ENCODE results near the gene SH3RF3. TPM values are rescaled to one million over a fixed set of nuclear protein-coding genes. Genes with fewer than 3 reads are reported as not detected.

Gene SH3RF3
- polyA plus RNA-seq, 1 of the 3 experiments (the other 2 are of a cell fraction), result 1.9 TPM

- no peak for DNase-seq
- TF ChIP-seq JUND (IDR thresholded peaks at IDR 0.05) (no peak), TCF12 (IDR thresholded peaks at IDR 0.05) (0 out of 2 replicates have a peak, but pooled peaks have one; percentile 7)
- TF ChIP-seq, protein P1, sequence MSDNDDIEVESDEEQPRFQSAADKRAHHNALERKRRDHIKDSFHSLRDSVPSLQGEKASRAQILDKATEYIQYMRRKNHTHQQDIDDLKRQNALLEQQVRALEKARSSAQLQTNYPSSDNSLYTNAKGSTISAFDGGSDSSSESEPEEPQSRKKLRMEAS (IDR thresholded peaks at IDR 0.05; ENCODE audit: low read depth), result no peak
- Histone ChIP-seq H3K4me3 (ENCODE audit: low read depth in 2 of 2, low read length in 1 of 2) (no peak overlapping the region), H3K27me3 (ENCODE audit: insufficient read depth) (no peaks in the 10 kb centered on the region), H4K20me1 (ENCODE audit: insufficient read depth) (no peaks in the 10 kb centered on the region), H3K4me2 (peak overlapping the region; percentile 86), H3K9ac (no peak overlapping the region), H3K36me3 (replicated peaks in 1 of 2; ENCODE audit: control insufficient read depth in 1 of 2, insufficient read depth in 2 of 2, low read length in 1 of 2) (no peaks in the 10 kb centered on the region), H3K27ac (ENCODE audit: low read depth in 2 of 2, low read length in 1 of 2) (peak overlapping the region; percentile 30 to 88; a peak in 3 of 4 replicates), H3K9me2 (no peaks in the 10 kb centered on the region), H3F3A (replicated peaks; ENCODE audit: insufficient read depth) (peaks cover 25% of the 10 kb centered on the region), H3K4me1 (ENCODE audit: control insufficient read depth in 1 of 2, insufficient read depth in 2 of 2, low read depth in 1 of 2, low read length in 1 of 2) (peaks cover 24 to 50% of the 10 kb centered on the region in 2 experiments), H3K79me2 (ENCODE audit: insufficient read depth) (peaks cover 42% of the 10 kb centered on the region; the same call in 1 of the 2 replicates), H3K9me3 (no peaks in the 10 kb centered on the region), H2AFZ (ENCODE audit: low read depth) (no peak overlapping the region)
- WGBS (ENCODE audit: low lambda C conversion rate), result 77% methylated on average over 4 of the region's 4 CpGs
- ChIA-PET POLR2A (no interaction called here), CTCF (no interaction called here)
Observed at GRCh38 chr2:109330056-109330455, 201.1 kb downstream of the SH3RF3 start.

DNA sequence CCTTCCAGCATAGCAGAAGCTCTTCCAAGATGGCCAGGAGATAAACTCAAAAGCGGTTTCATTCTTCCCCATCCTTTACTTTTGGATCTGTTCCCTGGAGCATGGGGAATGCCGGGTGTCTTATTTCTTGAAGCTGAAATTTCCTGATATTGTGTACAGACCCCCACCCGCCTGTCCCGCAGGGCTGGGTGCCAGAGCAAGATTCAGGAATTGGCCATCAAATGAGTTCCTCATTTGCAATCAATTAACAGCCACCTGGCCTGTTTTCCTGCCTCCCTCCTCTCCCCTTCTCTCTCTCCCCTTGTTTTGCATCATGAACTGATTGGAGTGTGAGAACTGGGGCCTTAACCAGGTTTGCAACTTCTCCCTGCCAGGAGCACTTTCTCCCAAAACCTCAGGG is 202.1 kb downstream of the SH3RF3 start:
- no peak for DNase-seq
- H2AFZ ChIP-seq (ENCODE audit: low read depth), result no peak overlapping the region
- TF ChIP-seq TCF12 (IDR thresholded peaks at IDR 0.05) (peak; percentile 39; the same call in 1 of the 2 replicates), TAF1 (IDR thresholded peaks at IDR 0.05; ENCODE audit: borderline replicate concordance, low read depth, low read length) (no peak)
- H3K9me3 ChIP-seq, result no peaks in the 10 kb centered on the region
- WGBS (ENCODE audit: low lambda C conversion rate), result 58% methylated on average over 4 of the region's 4 CpGs
- peak overlapping the region; percentile 41; the same call in 1 of the 2 replicates for H3K9ac ChIP-seq
- no peaks in the 10 kb centered on the region for H3K27me3 ChIP-seq (ENCODE audit: insufficient read depth)
- no peaks in the 10 kb centered on the region for H3K9me2 ChIP-seq
- CTCF ChIA-PET, result interaction anchor here (1.0 kb wide), 1 partner anchor 179 kb away, joined by 3 read pairs; no protein-coding TSS in a partner anchor
- H3K79me2 ChIP-seq (ENCODE audit: insufficient read depth), result peaks cover 39% of the 10 kb centered on the region; the same call in 1 of the 2 replicates
- peaks cover 26 to 54% of the 10 kb centered on the region in 2 experiments for H3K4me1 ChIP-seq (ENCODE audit: control insufficient read depth in 1 of 2, insufficient read depth in 2 of 2, low read depth in 1 of 2, low read length in 1 of 2)
- H4K20me1 ChIP-seq (ENCODE audit: insufficient read depth), result no peaks in the 10 kb centered on the region
- POLR2A ChIA-PET, result no interaction called here
- H3K4me2 ChIP-seq, result peak overlapping the region; percentile 86; the same call in 1 of the 2 replicates
- H3F3A ChIP-seq (replicated peaks; ENCODE audit: insufficient read depth), result peaks cover 33% of the 10 kb centered on the region
- peak overlapping the region; percentile 84 to 88 for H3K27ac ChIP-seq (ENCODE audit: low read depth in 2 of 2, low read length in 1 of 2)
- H3K36me3 ChIP-seq (replicated peaks in 1 of 2; ENCODE audit: control insufficient read depth in 1 of 2, insufficient read depth in 2 of 2, low read length in 1 of 2), result no peaks in the 10 kb centered on the region
- no peak overlapping the region for H3K4me3 ChIP-seq (ENCODE audit: low read depth in 2 of 2, low read length in 1 of 2)

GRCh38 chr2:109331896-109332848 is 203.2 kb downstream of the SH3RF3 start:
- H3F3A ChIP-seq (replicated peaks; ENCODE audit: insufficient read depth), result peaks cover 43% of the 10 kb centered on the region
- H3K4me3 ChIP-seq (ENCODE audit: low read depth in 2 of 2, low read length in 1 of 2), result peak overlapping the region; percentile 19 to 38; a peak in 2 of 4 replicates
- no peaks in the 10 kb centered on the region for H3K36me3 ChIP-seq (replicated peaks in 1 of 2; ENCODE audit: control insufficient read depth in 1 of 2, insufficient read depth in 2 of 2, low read length in 1 of 2)
- H3K27ac ChIP-seq (ENCODE audit: low read depth in 2 of 2, low read length in 1 of 2), result peak overlapping the region; percentile 84 to 88
- no peaks in the 10 kb centered on the region for H3K9me3 ChIP-seq
- no peaks in the 10 kb centered on the region for H4K20me1 ChIP-seq (ENCODE audit: insufficient read depth)
- no peaks in the 10 kb centered on the region for H3K27me3 ChIP-seq (ENCODE audit: insufficient read depth)
- peak; percentile 55 for DNase-seq
- H3K4me2 ChIP-seq, result peak overlapping the region; percentile 86
- WGBS (ENCODE audit: low lambda C conversion rate), result 44% methylated on average over 20 of the region's 24 CpGs
- peaks cover 33 to 61% of the 10 kb centered on the region in 2 experiments for H3K4me1 ChIP-seq (ENCODE audit: control insufficient read depth in 1 of 2, insufficient read depth in 2 of 2, low read depth in 1 of 2, low read length in 1 of 2)
- no peak overlapping the region for H2AFZ ChIP-seq (ENCODE audit: low read depth)
- ChIA-PET POLR2A (no interaction called here), CTCF (interaction anchor here (1.0 to 1.5 kb wide), 3 partner anchors 13 to 178 kb away, joined by 3 to 4 read pairs (median 4); no protein-coding TSS in a partner anchor)
- H3K9ac ChIP-seq, result peak overlapping the region; percentile 41; the same call in 1 of the 2 replicates
- H3K9me2 ChIP-seq, result no peaks in the 10 kb centered on the region
- peaks cover 35% of the 10 kb centered on the region; the same call in 1 of the 2 replicates for H3K79me2 ChIP-seq (ENCODE audit: insufficient read depth)
- TF ChIP-seq RFX5 (IDR thresholded peaks at IDR 0.05; ENCODE audit: low read length) (no peak), TEAD4 (IDR thresholded peaks at IDR 0.05; ENCODE audit: borderline replicate concordance, insufficient read depth) (0 out of 2 replicates have a peak, but pooled peaks have one; percentile 53), YY1 (IDR thresholded peaks at IDR 0.05; ENCODE audit: low read depth) (no peak), RAD21 (IDR thresholded peaks at IDR 0.05; ENCODE audit: low read length) (no peak), SIN3A (IDR thresholded peaks at IDR 0.05; ENCODE audit: borderline replicate concordance, low read depth, low read length) (peak; percentile 52; the same call in 1 of the 2 replicates), TAF1 (IDR thresholded peaks at IDR 0.05; ENCODE audit: borderline replicate concordance, low read depth, low read length) (peak; percentile 62; the same call in 1 of the 2 replicates), EP300 (IDR thresholded peaks at IDR 0.05; ENCODE audit: borderline replicate concordance in 1 of 2, low read depth in 1 of 2, low read length in 1 of 2) (peak in 1 of 2 experiments; percentile 81; a peak in 2 of 4 replicates), GABPA (IDR thresholded peaks at IDR 0.05; ENCODE audit: low read depth) (peak; percentile 48), POLR2AphosphoS5 (IDR thresholded peaks at IDR 0.05; ENCODE audit: low read depth, low read length) (peak; percentile 73), RXRA (IDR thresholded peaks at IDR 0.05; ENCODE audit: borderline replicate concordance, low read depth) (no peak), MXI1 (IDR thresholded peaks at IDR 0.05; ENCODE audit: low read depth, low read length) (no peak), FOSL2 (IDR thresholded peaks at IDR 0.05; ENCODE audit: borderline replicate concordance, low read depth) (peak; percentile 96)
- TF ChIP-seq, protein P2, sequence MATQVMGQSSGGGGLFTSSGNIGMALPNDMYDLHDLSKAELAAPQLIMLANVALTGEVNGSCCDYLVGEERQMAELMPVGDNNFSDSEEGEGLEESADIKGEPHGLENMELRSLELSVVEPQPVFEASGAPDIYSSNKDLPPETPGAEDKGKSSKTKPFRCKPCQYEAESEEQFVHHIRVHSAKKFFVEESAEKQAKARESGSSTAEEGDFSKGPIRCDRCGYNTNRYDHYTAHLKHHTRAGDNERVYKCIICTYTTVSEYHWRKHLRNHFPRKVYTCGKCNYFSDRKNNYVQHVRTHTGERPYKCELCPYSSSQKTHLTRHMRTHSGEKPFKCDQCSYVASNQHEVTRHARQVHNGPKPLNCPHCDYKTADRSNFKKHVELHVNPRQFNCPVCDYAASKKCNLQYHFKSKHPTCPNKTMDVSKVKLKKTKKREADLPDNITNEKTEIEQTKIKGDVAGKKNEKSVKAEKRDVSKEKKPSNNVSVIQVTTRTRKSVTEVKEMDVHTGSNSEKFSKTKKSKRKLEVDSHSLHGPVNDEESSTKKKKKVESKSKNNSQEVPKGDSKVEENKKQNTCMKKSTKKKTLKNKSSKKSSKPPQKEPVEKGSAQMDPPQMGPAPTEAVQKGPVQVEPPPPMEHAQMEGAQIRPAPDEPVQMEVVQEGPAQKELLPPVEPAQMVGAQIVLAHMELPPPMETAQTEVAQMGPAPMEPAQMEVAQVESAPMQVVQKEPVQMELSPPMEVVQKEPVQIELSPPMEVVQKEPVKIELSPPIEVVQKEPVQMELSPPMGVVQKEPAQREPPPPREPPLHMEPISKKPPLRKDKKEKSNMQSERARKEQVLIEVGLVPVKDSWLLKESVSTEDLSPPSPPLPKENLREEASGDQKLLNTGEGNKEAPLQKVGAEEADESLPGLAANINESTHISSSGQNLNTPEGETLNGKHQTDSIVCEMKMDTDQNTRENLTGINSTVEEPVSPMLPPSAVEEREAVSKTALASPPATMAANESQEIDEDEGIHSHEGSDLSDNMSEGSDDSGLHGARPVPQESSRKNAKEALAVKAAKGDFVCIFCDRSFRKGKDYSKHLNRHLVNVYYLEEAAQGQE (IDR thresholded peaks at IDR 0.05; ENCODE audit: low read depth, low read length), result peak; percentile 68

All from SK-N-SH (cell line).